ACHN (cell line): Measurements from ENCODE around the gene CYP2D6.
"Not testable (repeated sequence)": the region's sequence is repeated elsewhere in the genome, so short reads cannot be mapped to it uniquely, and the experiment has no call there.

Experiments used
- DNase-seq: peaks from one replicate; pipeline ENCODE4 v3.0.0-alpha.2; 2015
- in situ Hi-C: cut with HindIII; loops from 2 replicates; pipeline ENCODE4 v1.10.0; 2017; ENCODE audit warnings: low sequenced_read_pairs, low pct_ligation_motif_present, low pct_unique_long_range_greater_than_20kb

CYP2D6 gene

GRCh38 chr22:42160830-42161696 lies 30.5 kb upstream of the CYP2D6 start:
- in situ Hi-C loops: no loop called here
- no peak for DNase-seq

GRCh38 chr22:42160251-42160650 lies 29.6 kb upstream of the CYP2D6 start:
- DNase-seq: no peak
- in situ Hi-C loops: no loop called here

GRCh38 chr22:42158456-42159132 lies 28.0 kb upstream of the CYP2D6 start:
- DNase-seq: no peak
- in situ Hi-C loops: no loop called here

- in situ Hi-C loops: no loop called here
- no peak for DNase-seq
These were observed 26.0 kb upstream of the CYP2D6 start for GRCh38 chr22:42156598-42156997.

GRCh38 chr22:42156121-42156520 lies 25.5 kb upstream of the CYP2D6 start:
- DNase-seq: no peak
- in situ Hi-C loops: no loop called here

- DNase-seq: no peak
- in situ Hi-C loops: no loop called here
These were observed 24.5 kb upstream of the CYP2D6 start for GRCh38 chr22:42155053-42155543.

GRCh38 chr22:42154293-42155052 lies 23.9 kb upstream of the CYP2D6 start:
- in situ Hi-C loops: no loop called here
- no peak for DNase-seq

GRCh38 chr22:42152661-42153270 lies 22.2 kb upstream of the CYP2D6 start:
- in situ Hi-C loops: no loop called here
- DNase-seq: no peak

GRCh38 chr22:42151924-42152635 lies 21.5 kb upstream of the CYP2D6 start:
- in situ Hi-C loops: no loop called here

GRCh38 chr22:42150727-42151590 lies 20.3 kb upstream of the CYP2D6 start:
- DNase-seq: no peak
- in situ Hi-C loops: no loop called here

More at GRCh38 chr22:42151924-42152635, 21.5 kb upstream of the CYP2D6 start:
- no peak for DNase-seq

- in situ Hi-C loops, DNase-seq: not testable (repeated sequence)
These were observed 19.2 kb upstream of the CYP2D6 start for GRCh38 chr22:42149798-42150197.

GRCh38 chr22:42145175-42145574 lies 14.6 kb upstream of the CYP2D6 start:
- in situ Hi-C loops: no loop called here
- DNase-seq: no peak

GRCh38 chr22:42143859-42144822 lies 13.5 kb upstream of the CYP2D6 start:
- in situ Hi-C loops, DNase-seq: not testable (repeated sequence)

- in situ Hi-C loops: no loop called here
- no peak for DNase-seq
These were observed 12.3 kb upstream of the CYP2D6 start for GRCh38 chr22:42142771-42143461.

- DNase-seq, in situ Hi-C loops: not testable (repeated sequence)
These were observed 10.9 kb upstream of the CYP2D6 start for GRCh38 chr22:42141307-42142057.
